K562 (cell line): ENCODE measurements around the gene TTC9B. TPM values are rescaled to one million over a fixed set of nuclear protein-coding genes. Genes with fewer than 3 reads are reported as not detected.

Experiments used
- ASH1L ChIP-seq: fragments of 450-650 bp; IDR thresholded peaks from 2 replicates; pipeline ENCODE4 v1.6.1; 2018; ENCODE audit warnings: borderline replicate concordance, mild to moderate bottlenecking, low read depth; ENCODE audit not compliant: partially characterized antibody
- DIDO1 ChIP-seq: fragments of 450-650 bp; IDR thresholded peaks from 2 replicates; pipeline ENCODE4 v1.6.1; 2016; ENCODE audit warnings: low read depth, missing biosample characterization, missing genetic modification characterization
- EGR1 ChIP-seq: fragments of 450-650 bp; conservative IDR thresholded peaks from 2 replicates; pipeline ENCODE4 v1.6.1; 2017; ENCODE audit warnings: mild to moderate bottlenecking
- PCBP1 ChIP-seq: fragments of 200-400 bp; formaldehyde crosslinking; IDR thresholded peaks from 2 replicates; pipeline ENCODE4 v1.6.1; 2018; ENCODE audit warnings: mild to moderate bottlenecking, low read depth, low read length; ENCODE audit not compliant: poor library complexity, severe bottlenecking
- RCOR1 ChIP-seq, 2 experiments: IDR thresholded peaks; 2 replicates each; pipeline ENCODE4 v1.6.1; 2012; ENCODE audit warnings: low read depth in 2 of 2, low read length in 2 of 2, borderline replicate concordance in 1 of 2, improper control_type of control experiment in 1 of 2
- SRF ChIP-seq, 2 experiments: fragments of 250-450, 450-650 bp in 1 of 2; sonication (Bioruptor Pico) in 1 of 2; sonication (generic) in 1 of 2; formaldehyde crosslinking; IDR thresholded peaks; 2 replicates each; pipeline versions ENCODE4 v1.5.0 to v1.5.1; 2020 to 2022; ENCODE audit warnings: mild to moderate bottlenecking in 1 of 2, missing genetic modification reagents in 1 of 2
- TEAD2 ChIP-seq: fragments of 450-650 bp; IDR thresholded peaks from 2 replicates; pipeline ENCODE4 v1.6.1; 2016; ENCODE audit warnings: missing genetic modification characterization, control low read depth, missing compliant biosample characterization
- ZNF263 ChIP-seq: sonication (generic); formaldehyde crosslinking; IDR thresholded peaks from 2 replicates; pipeline ENCODE4 v1.8.0; 2022; ENCODE audit warnings: mild to moderate bottlenecking, missing genetic modification reagents, borderline replicate concordance
- ZNF766 ChIP-seq: fragments of 200-800 bp; sonication (Bioruptor generic); conservative IDR thresholded peaks from 2 replicates; pipeline ENCODE4 v1.6.1; 2016; ENCODE audit warnings: missing genetic modification characterization, missing compliant biosample characterization
- ZNF780A ChIP-seq: fragments of 250-450 bp; sonication (Bioruptor Pico); IDR thresholded peaks from 2 replicates; pipeline ENCODE4 v1.5.0; 2021; ENCODE audit warnings: mild to moderate bottlenecking
- polyA plus RNA-seq, 8 experiments: library from polyadenylated mRNA; depleted of rRNA in 4 of 8; stranded (reverse) in 5 of 8; unstranded in 3 of 8; fragments of >200 nt; fragmentation: Nextera tagmentation in 2 of 8; fragmentation: Illumina TruSeq in 1 of 8; extraction: Ambion mirVana in 2 of 8; extraction: Trizol in 1 of 8; gene quantifications; 2 replicates each; pipeline versions ENCODE4 v1.2.1 to v1.2.3, GENCODE V29; 2011 to 2014; ENCODE audit warnings: inconsistent platforms in 1 of 8, missing spikeins in 1 of 8
- total RNA-seq, 7 experiments: library from RNA; depleted of rRNA in 6 of 7; stranded (reverse); fragments of >200 nt in 6 of 7; fragmentation: Illumina TruSeq in 2 of 7; extraction: Trizol in 2 of 7; gene quantifications; 2 replicates each; pipeline versions ENCODE4 v1.2.1 to v1.2.3, GENCODE V29; 2011 to 2021; ENCODE audit warnings: low replicate concordance in 1 of 7
- TF ChIP-seq, protein P1 (sequence below): sonication (generic); formaldehyde crosslinking; IDR thresholded peaks from 2 replicates; pipeline ENCODE4 v1.8.0; 2022; ENCODE audit warnings: mild to moderate bottlenecking, missing genetic modification reagents
- TF ChIP-seq, protein P2 (sequence below): sonication (generic); formaldehyde crosslinking; IDR thresholded peaks from 2 replicates; pipeline ENCODE4 v1.9.0; 2022; ENCODE audit warnings: mild to moderate bottlenecking, missing genetic modification reagents
- TF ChIP-seq, protein P3 (sequence below), 2 experiments: fragments of 450-650 bp; formaldehyde crosslinking in 1 of 2; IDR thresholded peaks; 2 replicates each; pipeline versions ENCODE4 v1.4.0 to v1.6.1; 2014 to 2020; ENCODE audit warnings: mild to moderate bottlenecking in 2 of 2, borderline replicate concordance in 1 of 2, low read depth in 1 of 2
- TF ChIP-seq, protein P4 (sequence below), 2 experiments: fragments of 450-650 bp; conservative IDR thresholded peaks; 2 replicates each; pipeline ENCODE4 v1.6.1; 2017; ENCODE audit warnings: mild to moderate bottlenecking in 2 of 2, moderate library complexity in 2 of 2

Gene TTC9B
- total and polyA plus RNA-seq, 9 of the 15 experiments (the other 6 are each of a cell fraction or from before 2014, with no cell fraction given): 0.06 to 0.14 TPM; not detected in 7

DNA sequence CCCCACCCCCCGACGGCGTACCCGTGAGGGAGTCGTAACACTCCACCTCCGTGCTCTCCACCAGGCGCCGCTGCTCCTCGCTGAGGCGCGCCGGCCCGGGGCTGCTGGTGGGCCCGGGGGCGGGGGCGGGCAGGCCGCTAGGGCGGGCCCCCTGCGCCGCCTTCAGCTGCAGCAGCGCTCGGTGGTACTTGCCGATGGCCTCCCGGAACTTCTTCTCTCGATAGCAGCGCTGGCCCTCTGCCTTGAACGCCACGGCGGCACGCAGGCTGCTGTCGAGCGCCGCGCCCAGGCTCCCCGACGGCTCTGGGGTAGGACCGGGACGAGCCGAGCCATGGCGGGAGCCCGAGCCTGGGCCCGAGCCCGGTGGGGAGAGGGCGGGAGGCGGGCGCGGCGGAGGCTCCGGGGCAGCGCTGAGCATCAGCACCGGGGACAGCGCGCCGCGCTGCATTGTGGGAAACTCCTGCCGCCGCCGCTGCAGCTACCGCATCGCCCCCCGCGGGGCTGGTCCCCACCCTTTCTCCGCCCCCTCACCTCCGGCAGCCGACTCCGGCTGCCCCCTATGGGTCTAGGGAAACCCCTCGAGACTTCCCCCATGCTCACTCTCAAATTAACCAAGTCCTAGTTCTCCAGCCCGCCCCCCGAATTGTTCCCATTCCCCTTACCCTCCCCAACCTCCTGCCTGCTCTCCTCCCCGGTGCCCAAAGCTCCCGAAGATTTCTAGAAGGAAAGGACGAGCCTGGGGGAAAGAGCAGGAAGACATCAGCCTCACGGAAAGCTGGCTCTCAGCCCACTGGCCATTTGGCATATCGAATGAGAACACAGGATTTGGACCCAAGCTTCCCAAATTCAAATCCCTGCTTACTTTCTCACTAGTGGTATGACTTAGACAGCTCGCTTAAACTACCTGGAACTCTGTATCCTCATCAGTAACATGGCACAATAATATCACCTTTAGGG is at the start of gene TTC9B (continued):
- TF ChIP-seq ZNF780A (CRISPR knock-in tag): no peak
- TF ChIP-seq, protein P1, sequence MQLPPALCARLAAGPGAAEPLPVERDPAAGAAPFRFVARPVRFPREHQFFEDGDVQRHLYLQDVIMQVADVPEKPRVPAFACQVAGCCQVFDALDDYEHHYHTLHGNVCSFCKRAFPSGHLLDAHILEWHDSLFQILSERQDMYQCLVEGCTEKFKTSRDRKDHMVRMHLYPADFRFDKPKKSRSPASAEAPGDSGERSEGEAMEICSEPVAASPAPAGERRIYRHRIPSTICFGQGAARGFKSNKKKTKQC (CRISPR knock-in tag): peak; percentile 92
- TF ChIP-seq, protein P2, sequence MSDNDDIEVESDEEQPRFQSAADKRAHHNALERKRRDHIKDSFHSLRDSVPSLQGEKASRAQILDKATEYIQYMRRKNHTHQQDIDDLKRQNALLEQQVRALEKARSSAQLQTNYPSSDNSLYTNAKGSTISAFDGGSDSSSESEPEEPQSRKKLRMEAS (CRISPR knock-in tag): no peak
- TF ChIP-seq SRF (CRISPR knock-in tag; IDR thresholded peaks at IDR 0.05): peak in 1 of 2 experiments; percentile 55; a peak in 2 of 4 replicates
- TF ChIP-seq ZNF766 (CRISPR knock-in tag): 0 out of 2 replicates have a peak, but pooled peaks have one; percentile 42
- TF ChIP-seq, protein P3, sequence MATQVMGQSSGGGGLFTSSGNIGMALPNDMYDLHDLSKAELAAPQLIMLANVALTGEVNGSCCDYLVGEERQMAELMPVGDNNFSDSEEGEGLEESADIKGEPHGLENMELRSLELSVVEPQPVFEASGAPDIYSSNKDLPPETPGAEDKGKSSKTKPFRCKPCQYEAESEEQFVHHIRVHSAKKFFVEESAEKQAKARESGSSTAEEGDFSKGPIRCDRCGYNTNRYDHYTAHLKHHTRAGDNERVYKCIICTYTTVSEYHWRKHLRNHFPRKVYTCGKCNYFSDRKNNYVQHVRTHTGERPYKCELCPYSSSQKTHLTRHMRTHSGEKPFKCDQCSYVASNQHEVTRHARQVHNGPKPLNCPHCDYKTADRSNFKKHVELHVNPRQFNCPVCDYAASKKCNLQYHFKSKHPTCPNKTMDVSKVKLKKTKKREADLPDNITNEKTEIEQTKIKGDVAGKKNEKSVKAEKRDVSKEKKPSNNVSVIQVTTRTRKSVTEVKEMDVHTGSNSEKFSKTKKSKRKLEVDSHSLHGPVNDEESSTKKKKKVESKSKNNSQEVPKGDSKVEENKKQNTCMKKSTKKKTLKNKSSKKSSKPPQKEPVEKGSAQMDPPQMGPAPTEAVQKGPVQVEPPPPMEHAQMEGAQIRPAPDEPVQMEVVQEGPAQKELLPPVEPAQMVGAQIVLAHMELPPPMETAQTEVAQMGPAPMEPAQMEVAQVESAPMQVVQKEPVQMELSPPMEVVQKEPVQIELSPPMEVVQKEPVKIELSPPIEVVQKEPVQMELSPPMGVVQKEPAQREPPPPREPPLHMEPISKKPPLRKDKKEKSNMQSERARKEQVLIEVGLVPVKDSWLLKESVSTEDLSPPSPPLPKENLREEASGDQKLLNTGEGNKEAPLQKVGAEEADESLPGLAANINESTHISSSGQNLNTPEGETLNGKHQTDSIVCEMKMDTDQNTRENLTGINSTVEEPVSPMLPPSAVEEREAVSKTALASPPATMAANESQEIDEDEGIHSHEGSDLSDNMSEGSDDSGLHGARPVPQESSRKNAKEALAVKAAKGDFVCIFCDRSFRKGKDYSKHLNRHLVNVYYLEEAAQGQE (IDR thresholded peaks at IDR 0.05; ENCODE audit: borderline replicate concordance): peak; percentile 99
- TF ChIP-seq, protein P3 (CRISPR knock-in tag; IDR thresholded peaks at IDR 0.05; ENCODE audit: low read depth): peak; percentile 98
- TF ChIP-seq TEAD2 (tag): no peak
- peak; percentile 97 to 100 for TF ChIP-seq RCOR1 (IDR thresholded peaks at IDR 0.05; ENCODE audit: borderline replicate concordance in 1 of 2, low read depth in 2 of 2, low read length in 2 of 2)
- no peak for TF ChIP-seq ASH1L
- peak; percentile 38; the same call in 1 of the 2 replicates for TF ChIP-seq EGR1
- TF ChIP-seq ZNF263 (CRISPR knock-in tag): peak; percentile 54; the same call in 1 of the 2 replicates
- TF ChIP-seq, protein P4, sequence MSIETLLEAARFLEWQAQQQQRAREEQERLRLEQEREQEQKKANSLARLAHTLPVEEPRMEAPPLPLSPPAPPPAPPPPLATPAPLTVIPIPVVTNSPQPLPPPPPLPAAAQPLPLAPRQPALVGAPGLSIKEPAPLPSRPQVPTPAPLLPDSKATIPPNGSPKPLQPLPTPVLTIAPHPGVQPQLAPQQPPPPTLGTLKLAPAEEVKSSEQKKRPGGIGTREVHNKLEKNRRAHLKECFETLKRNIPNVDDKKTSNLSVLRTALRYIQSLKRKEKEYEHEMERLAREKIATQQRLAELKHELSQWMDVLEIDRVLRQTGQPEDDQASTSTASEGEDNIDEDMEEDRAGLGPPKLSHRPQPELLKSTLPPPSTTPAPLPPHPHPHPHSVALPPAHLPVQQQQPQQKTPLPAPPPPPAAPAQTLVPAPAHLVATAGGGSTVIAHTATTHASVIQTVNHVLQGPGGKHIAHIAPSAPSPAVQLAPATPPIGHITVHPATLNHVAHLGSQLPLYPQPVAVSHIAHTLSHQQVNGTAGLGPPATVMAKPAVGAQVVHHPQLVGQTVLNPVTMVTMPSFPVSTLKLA (conservative IDR thresholded peaks at IDR 0.05): 0 out of 4 replicates have a peak, but pooled peaks of 1 of the 2 experiments have one; percentile 1
- TF ChIP-seq DIDO1 (tag): 0 out of 2 replicates have a peak, but pooled peaks have one; percentile 42
- peak; percentile 69 for TF ChIP-seq PCBP1
